GM12878 (cell line): ENCODE measurements around the gene SNRNP27. TPM values are rescaled to one million over a fixed set of nuclear protein-coding genes. Genes with fewer than 3 reads are reported as not detected.

Experiments used
- ATAC-seq: fragments of 200-7000 bp; cut with Tn5 transposase; 3 replicates; pipeline ENCODE4 v1.9.1; 2020; ENCODE audit warnings: mild to moderate bottlenecking, moderate library complexity
- BruUV-seq: library from RNA; stranded (reverse); fragments of 400-500 nt; replicated peaks from 2 replicates; lab custom pipeline; 2021; lab: Mats Ljungman, UMichigan
- CTCF ChIA-PET: fragments of 300-600 bp; sonication (Branson Sonifier 250); formaldehyde crosslinking; extraction: SDS; loops from one replicate; lab custom pipeline; 2021; ENCODE audit warnings: inconsistent platforms; lab: Yijun Ruan, JAX
- POLR2A ChIA-PET: fragments of 350-600 bp; formaldehyde crosslinking; extraction: SDS; loops from one replicate; lab custom pipeline; 2021; ENCODE audit warnings: inconsistent platforms; lab: Charles Lee
- RAD21 ChIA-PET: fragments of 300-600 bp; sonication (Branson Sonifier 250); formaldehyde crosslinking; loops from one replicate; lab custom pipeline; 2023; ENCODE audit warnings: antibody characterized with exemption; ENCODE audit not compliant: unreplicated experiment; lab: Charles Lee
- SMC1A ChIA-PET: fragments of 300-600 bp; sonication (Branson Sonifier 250); formaldehyde crosslinking; loops from one replicate; lab custom pipeline; 2023; ENCODE audit not compliant: unreplicated experiment, uncharacterized antibody; lab: Charles Lee
- DNase-seq: peaks from one replicate; pipeline ENCODE4 v3.0.0-alpha.2; 2011; ENCODE audit warnings: low read depth, low spot score
- FAIRE-seq: peaks from 3 replicates; lab custom pipeline; 2011; peaks lifted over from hg19 to GRCh38; lab: Jason Lieb, UNC
- H2AFZ ChIP-seq: 2 replicates; pipeline ENCODE4 v1.6.0; 2011; ENCODE audit warnings: low read depth, low read length, control low read depth; ENCODE audit not compliant: control insufficient read depth
- H3K27ac ChIP-seq: 2 replicates; pipeline ENCODE4 v1.5.1; 2011; ENCODE audit warnings: control low read depth; ENCODE audit not compliant: control insufficient read depth, insufficient read depth
- H3K27me3 ChIP-seq, 2 experiments: replicated peaks in 1 of 2; 2 replicates each; pipeline versions ENCODE4 v1.6.0 to v1.6.1; 2011; ENCODE audit warnings: low read length in 1 of 2; ENCODE audit not compliant: control insufficient read depth in 2 of 2, insufficient read depth in 2 of 2
- H3K36me3 ChIP-seq, 2 experiments: 2 replicates each; pipeline ENCODE4 v1.5.1; 2011; ENCODE audit warnings: low read length in 1 of 2; ENCODE audit not compliant: control insufficient read depth in 2 of 2, insufficient read depth in 2 of 2
- H3K4me1 ChIP-seq: 2 replicates; pipeline ENCODE4 v1.6.1; 2011; ENCODE audit warnings: mild to moderate bottlenecking, low read length, moderate library complexity, mixed read lengths; ENCODE audit not compliant: control insufficient read depth, insufficient read depth
- H3K4me2 ChIP-seq: 2 replicates; pipeline ENCODE4 v1.6.0; 2011; ENCODE audit warnings: control low read depth; ENCODE audit not compliant: control insufficient read depth, insufficient read depth
- H3K4me3 ChIP-seq: fragments of 200-600 bp; sonication (generic); 2 replicates; pipeline ENCODE4 v1.5.1; 2016
- H3K79me2 ChIP-seq: 2 replicates; pipeline ENCODE4 v1.6.0; 2011; ENCODE audit warnings: low read length; ENCODE audit not compliant: control insufficient read depth, insufficient read depth
- H3K9ac ChIP-seq: 2 replicates; pipeline ENCODE4 v1.8.0; 2011; ENCODE audit warnings: low read length, control low read depth, mixed read lengths; ENCODE audit not compliant: control insufficient read depth, insufficient read depth
- H3K9me3 ChIP-seq: replicated peaks from 3 replicates; pipeline ENCODE4 v1.5.1; 2011; ENCODE audit warnings: mild to moderate bottlenecking, low read length; ENCODE audit not compliant: control insufficient read depth, insufficient read depth
- H4K20me1 ChIP-seq: 2 replicates; pipeline ENCODE4 v1.6.0; 2011; ENCODE audit not compliant: control insufficient read depth, insufficient read depth
- E4F1 ChIP-seq: fragments of 450-650 bp; IDR thresholded peaks from 2 replicates; pipeline ENCODE4 v1.6.1; 2018; ENCODE audit warnings: borderline replicate concordance, mild to moderate bottlenecking; ENCODE audit not compliant: partially characterized antibody
- HDAC2 ChIP-seq: fragments of 200-600 bp; sonication (generic); IDR thresholded peaks from 2 replicates; pipeline ENCODE4 v1.6.1; 2017
- JUNB ChIP-seq: IDR thresholded peaks from 2 replicates; pipeline ENCODE4 v1.6.1; 2016; ENCODE audit warnings: antibody characterized with exemption, mild to moderate bottlenecking
- PAX8 ChIP-seq: fragments of 450-650 bp; IDR thresholded peaks from 2 replicates; pipeline ENCODE4 v1.6.1; 2017; ENCODE audit warnings: mild to moderate bottlenecking, moderate library complexity
- PML ChIP-seq: IDR thresholded peaks from 2 replicates; pipeline ENCODE4 v1.6.1; 2012; ENCODE audit warnings: low read length, inconsistent platforms
- POLR2AphosphoS2 ChIP-seq: IDR thresholded peaks from 2 replicates; pipeline ENCODE4 v1.6.1; 2011; ENCODE audit warnings: low read depth, mild to moderate bottlenecking, low read length, improper control_type of control experiment, moderate library complexity
- SP1 ChIP-seq: IDR thresholded peaks from one replicate; pipeline ENCODE4 v1.6.1; 2011; ENCODE audit warnings: low read depth, low read length
- STAT1 ChIP-seq: fragments of 450-650 bp; conservative IDR thresholded peaks from 2 replicates; pipeline ENCODE4 v1.6.1; 2014; ENCODE audit warnings: antibody characterized with exemption, mild to moderate bottlenecking
- ZBTB11 ChIP-seq: fragments of 450-650 bp; formaldehyde crosslinking; IDR thresholded peaks from 2 replicates; pipeline ENCODE4 v1.5.0; 2022; ENCODE audit warnings: mild to moderate bottlenecking, missing genetic modification characterization
- WGBS: methylation state at CpG from one replicate; pipeline ENCODE4 v1.1.6; 2016; ENCODE audit warnings: low lambda C conversion rate; ENCODE audit not compliant: insufficient replicate concordance, insufficient coverage; ENCODE audit errors: missing lambda C conversion rate; 5-methylcytosine and 5-hydroxymethylcytosine counted together
- in situ Hi-C: fragments of 300-500 bp; cut with MboI; formaldehyde crosslinking; loops from 9 replicates; pipeline ENCODE4 v1.14.3; 2018; ENCODE audit warnings: mixed read lengths
- intact Hi-C: fragments of 100-400 bp; cut with micrococcal nuclease; formaldehyde crosslinking; loops from one replicate; pipeline ENCODE4 v1.14.2; 2022; ENCODE audit not compliant: unreplicated experiment
- polyA plus RNA-seq, 11 experiments: library from polyadenylated mRNA; depleted of rRNA in 4 of 11; unstranded in 6 of 11; stranded (reverse) in 5 of 11; fragments of >200 nt; fragmentation: Nextera tagmentation in 4 of 11; fragmentation: Illumina TruSeq in 1 of 11; extraction: Ambion mirVana in 4 of 11; extraction: Trizol in 1 of 11; gene quantifications; 1 replicate in 1 of 11; 2 replicates in 10 of 11; pipeline versions ENCODE4 v1.2.1 to v1.2.3, GENCODE V29; 2011 to 2016; ENCODE audit warnings: inconsistent platforms in 2 of 11, missing spikeins in 2 of 11, low read depth in 1 of 11
- total RNA-seq, 4 experiments: library from RNA; depleted of rRNA in 3 of 4; stranded (reverse); fragments of >200 nt in 3 of 4; fragmentation: Illumina TruSeq in 1 of 4; extraction: Trizol in 1 of 4; gene quantifications; 2 replicates each; pipeline versions ENCODE4 v1.2.1 to v1.2.3, GENCODE V29; 2013 to 2021

The SNRNP27 gene
- total and polyA plus RNA-seq, 10 of the 15 experiments (the other 5 are each of a cell fraction or from before 2014, with no cell fraction given), result 30.6 to 89.5 (median 49.2) TPM

- no peak overlapping the region for H3K27ac ChIP-seq
- H3K4me1 ChIP-seq, result peaks cover 9% of the 10 kb centered on the region
- H4K20me1 ChIP-seq, result no peaks in the 10 kb centered on the region
- BruUV-seq, result no TSS peak
- ChIA-PET RAD21 (no interaction called here), POLR2A (no interaction called here), CTCF (no interaction called here), SMC1A (interaction anchor here (1.0 kb wide), 1 partner anchor 9 kb away, joined by 3 read pairs; no protein-coding TSS in a partner anchor)
- peaks cover 0 to 21% of the 10 kb centered on the region in 2 experiments; a peak in 3 of 4 replicates for H3K36me3 ChIP-seq
- in situ Hi-C loops, result no loop called here
- no peak overlapping the region for H3K4me2 ChIP-seq
- H2AFZ ChIP-seq, result no peak overlapping the region
- no peak for ATAC-seq
- H3K9ac ChIP-seq, result no peak overlapping the region
- no peak overlapping the region for H3K4me3 ChIP-seq
- no peaks in the 10 kb centered on the region for H3K79me2 ChIP-seq
- FAIRE-seq, result no peak
- TF ChIP-seq PML (no peak), SP1 (no peak), HDAC2 (no peak), STAT1 (no peak), E4F1 (no peak), POLR2AphosphoS2 (no peak), JUNB (no peak), ZBTB11 (CRISPR knock-in tag) (no peak), PAX8 (no peak)
- WGBS, result 75% methylated on average over 13 of the region's 14 CpGs
- H3K27me3 ChIP-seq, result no peaks in the 10 kb centered on the region
- DNase-seq, result no peak
- intact Hi-C loops, result no loop called here
- H3K9me3 ChIP-seq, result no peaks in the 10 kb centered on the region
Observed at GRCh38 chr2:69937968-69938367, 44.2 kb downstream of the SNRNP27 start.
